ENCODE data around the gene ZCCHC24. TPM values are rescaled to one million over a fixed set of nuclear protein-coding genes. Genes with fewer than 3 reads are reported as not detected.

ZCCHC24 gene
- total RNA-seq, 1 donor from 2014 or later: 180 TPM

- H3K27ac ChIP-seq: no peak overlapping the region
- H3K27me3 ChIP-seq: no peaks in the 10 kb centered on the region
- no peak for DNase-seq (ENCODE audit: low spot score in 2 of 2)
- intact Hi-C loops (cut with DNase I): no loop called here
- TF ChIP-seq, protein P1, sequence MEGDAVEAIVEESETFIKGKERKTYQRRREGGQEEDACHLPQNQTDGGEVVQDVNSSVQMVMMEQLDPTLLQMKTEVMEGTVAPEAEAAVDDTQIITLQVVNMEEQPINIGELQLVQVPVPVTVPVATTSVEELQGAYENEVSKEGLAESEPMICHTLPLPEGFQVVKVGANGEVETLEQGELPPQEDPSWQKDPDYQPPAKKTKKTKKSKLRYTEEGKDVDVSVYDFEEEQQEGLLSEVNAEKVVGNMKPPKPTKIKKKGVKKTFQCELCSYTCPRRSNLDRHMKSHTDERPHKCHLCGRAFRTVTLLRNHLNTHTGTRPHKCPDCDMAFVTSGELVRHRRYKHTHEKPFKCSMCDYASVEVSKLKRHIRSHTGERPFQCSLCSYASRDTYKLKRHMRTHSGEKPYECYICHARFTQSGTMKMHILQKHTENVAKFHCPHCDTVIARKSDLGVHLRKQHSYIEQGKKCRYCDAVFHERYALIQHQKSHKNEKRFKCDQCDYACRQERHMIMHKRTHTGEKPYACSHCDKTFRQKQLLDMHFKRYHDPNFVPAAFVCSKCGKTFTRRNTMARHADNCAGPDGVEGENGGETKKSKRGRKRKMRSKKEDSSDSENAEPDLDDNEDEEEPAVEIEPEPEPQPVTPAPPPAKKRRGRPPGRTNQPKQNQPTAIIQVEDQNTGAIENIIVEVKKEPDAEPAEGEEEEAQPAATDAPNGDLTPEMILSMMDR (IDR thresholded peaks at IDR 0.05): no peak
- no peaks in the 10 kb centered on the region for H3K4me1 ChIP-seq
- no peak overlapping the region for H3K4me3 ChIP-seq
- no peaks in the 10 kb centered on the region for H3K9me3 ChIP-seq
- peaks cover 47 to 54% of the 10 kb centered on the region in 2 donors for H3K36me3 ChIP-seq
Measured at GRCh38 chr10:79390057-79390456, 55.4 kb downstream of the ZCCHC24 start.

DNA sequence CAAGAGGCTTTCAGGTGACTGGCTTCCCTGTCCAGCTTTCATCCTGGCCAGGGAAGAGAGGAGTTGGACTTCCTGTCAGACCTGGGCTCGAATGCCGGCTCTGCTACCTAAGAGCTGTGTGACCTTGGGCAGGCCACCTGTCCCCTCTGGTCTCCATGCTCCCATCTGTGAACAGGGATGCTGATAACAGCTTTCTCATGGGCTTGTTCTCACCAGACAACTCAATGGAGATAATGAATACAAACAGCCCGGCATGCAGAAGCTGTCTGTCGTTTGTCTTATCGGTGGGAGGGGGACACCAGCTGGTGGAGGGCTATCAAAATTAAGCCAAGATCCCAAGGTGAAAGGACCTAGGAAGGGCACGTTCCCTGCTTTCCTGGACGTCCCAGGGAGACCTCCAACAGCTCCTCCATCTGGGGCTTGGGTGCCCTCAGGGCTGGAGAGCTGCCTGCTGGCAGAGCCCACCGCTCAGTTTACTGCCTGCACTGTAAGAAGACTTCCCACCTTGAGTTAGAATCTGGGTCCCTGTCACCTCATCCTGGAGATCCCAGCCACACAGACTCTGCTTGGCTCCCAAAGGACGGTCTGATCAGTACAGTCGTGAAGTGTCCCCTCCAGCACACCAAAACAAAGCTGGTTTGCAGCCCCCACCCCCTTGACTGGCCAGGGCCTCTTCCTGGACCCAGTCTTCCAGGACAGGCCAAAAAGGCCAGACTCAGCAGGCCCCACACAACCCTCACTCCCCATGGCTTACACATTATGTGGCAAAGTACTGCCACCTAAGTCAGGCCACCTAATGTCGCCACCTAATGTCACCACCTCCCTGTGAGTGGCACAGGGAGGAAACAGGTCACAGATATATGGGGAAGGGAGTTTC lies 57.2 kb downstream of the ZCCHC24 start:
- TF ChIP-seq, protein P1 (IDR thresholded peaks at IDR 0.05): no peak
- H3K9me3 ChIP-seq: no peaks in the 10 kb centered on the region
- H3K27ac ChIP-seq: peak overlapping the region in 1 of 2 donors; percentile 14
- DNase-seq (ENCODE audit: low spot score in 2 of 2): peak; percentile 2 to 39
- intact Hi-C loops (cut with DNase I): no loop called here
- peaks cover 33 to 46% of the 10 kb centered on the region in 2 donors for H3K36me3 ChIP-seq
- no peaks in the 10 kb centered on the region for H3K27me3 ChIP-seq
- H3K4me1 ChIP-seq: no peaks in the 10 kb centered on the region
- no peak overlapping the region for H3K4me3 ChIP-seq

DNA sequence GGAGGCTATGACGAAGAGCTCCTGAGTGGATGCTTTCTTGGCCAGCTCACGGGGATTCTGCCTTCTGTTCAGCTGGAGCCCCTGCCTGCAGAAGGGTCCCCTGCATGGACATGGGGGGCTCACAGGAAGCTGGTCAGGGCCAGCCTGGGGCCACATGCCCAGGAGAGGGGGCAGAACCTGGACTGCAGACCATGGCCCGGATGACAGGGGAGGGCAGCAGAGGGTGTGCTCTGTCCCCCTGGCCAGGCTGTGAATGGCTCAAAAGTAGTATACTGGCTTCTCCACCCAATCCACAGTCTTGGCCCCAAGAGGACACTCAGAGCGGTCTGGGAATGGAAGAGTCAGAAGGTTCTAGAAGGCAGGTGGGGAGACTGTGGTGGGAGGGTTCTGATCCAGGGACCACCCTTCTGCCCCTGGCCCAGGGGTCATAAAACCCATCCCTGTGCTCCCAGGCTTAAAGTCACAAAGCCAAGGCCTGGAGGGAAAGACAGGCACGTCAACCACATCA lies 57.9 kb downstream of the ZCCHC24 start:
- Histone ChIP-seq H3K36me3 (peaks cover 29 to 46% of the 10 kb centered on the region in 2 donors), H3K27ac (peak overlapping the region in 1 of 2 donors; percentile 14), H3K27me3 (no peaks in the 10 kb centered on the region), H3K9me3 (no peaks in the 10 kb centered on the region), H3K4me1 (peaks cover 3% of the 10 kb centered on the region in 2 donors), H3K4me3 (no peak overlapping the region)
- DNase-seq (ENCODE audit: low spot score in 2 of 2): peak in 1 of 2 donors; percentile 58
- TF ChIP-seq, protein P1 (IDR thresholded peaks at IDR 0.05): no peak
- intact Hi-C loops (cut with DNase I): no loop called here

- no peak overlapping the region for H3K27ac ChIP-seq
- no peaks in the 10 kb centered on the region for H3K27me3 ChIP-seq
- TF ChIP-seq, protein P1 (IDR thresholded peaks at IDR 0.05): no peak
- peaks cover 6 to 7% of the 10 kb centered on the region in 2 donors for H3K4me1 ChIP-seq
- H3K9me3 ChIP-seq: no peaks in the 10 kb centered on the region
- H3K36me3 ChIP-seq: peaks cover 29 to 43% of the 10 kb centered on the region in 2 donors
- intact Hi-C loops (cut with DNase I): no loop called here
- DNase-seq (ENCODE audit: low spot score in 2 of 2): peak; percentile 6 to 59
- no peak overlapping the region for H3K4me3 ChIP-seq
Measured at GRCh38 chr10:79386637-79387465, 58.6 kb downstream of the ZCCHC24 start.

GRCh38 chr10:79385804-79386531 lies 59.5 kb downstream of the ZCCHC24 start:
- intact Hi-C loops (cut with DNase I): no loop called here
- TF ChIP-seq, protein P1 (IDR thresholded peaks at IDR 0.05): no peak
- no peaks in the 10 kb centered on the region for H3K9me3 ChIP-seq
- peak; percentile 6 to 61 for DNase-seq (ENCODE audit: low spot score in 2 of 2)
- H3K27ac ChIP-seq: no peak overlapping the region
- H3K4me1 ChIP-seq: peaks cover 11 to 15% of the 10 kb centered on the region in 2 donors
- no peaks in the 10 kb centered on the region for H3K27me3 ChIP-seq
- peaks cover 29 to 42% of the 10 kb centered on the region in 2 donors for H3K36me3 ChIP-seq
- H3K4me3 ChIP-seq: no peak overlapping the region

Data from ascending aorta (tissue), 2 donors.